PC-3 (cell line): ENCODE measurements around the gene ARHGEF37. TPM values are rescaled to one million over a fixed set of nuclear protein-coding genes. Genes with fewer than 3 reads are reported as not detected.

Experiments
- ATAC-seq: fragments of 200-7000 bp; cut with Tn5 transposase; 2 replicates; pipeline ENCODE4 v1.9.1; 2020; ENCODE audit warnings: mild to moderate bottlenecking, moderate library complexity
- BruUV-seq: library from RNA; stranded (reverse); fragments of 400-500 nt; replicated peaks from 2 replicates; lab custom pipeline; 2021; lab: Mats Ljungman, UMichigan
- CTCF ChIA-PET: fragments of 300-600 bp; sonication (Branson Sonifier 250); formaldehyde crosslinking; loops from one replicate; lab custom pipeline; 2022; ENCODE audit warnings: antibody characterized with exemption; lab: Charles Lee
- POLR2A ChIA-PET: fragments of 300-600 bp; sonication (Branson Sonifier 250); formaldehyde crosslinking; loops from one replicate; lab custom pipeline; 2022; ENCODE audit warnings: antibody characterized with exemption; ENCODE audit not compliant: unreplicated experiment; lab: Charles Lee
- DNase-seq: peaks from one replicate; pipeline ENCODE4 v3.0.0-alpha.2; 2015
- H2AFZ ChIP-seq: fragments of 300-600 bp; sonication (generic); 2 replicates; pipeline ENCODE4 v1.6.0; 2016; ENCODE audit warnings: antibody characterized with exemption, low read length
- H3F3A ChIP-seq: fragments of 300-600 bp; sonication (generic); one replicate; pipeline ENCODE4 v1.6.0; 2017; ENCODE audit warnings: antibody characterized with exemption, low read length, control low read depth, mild to moderate bottlenecking; ENCODE audit not compliant: unreplicated experiment
- H3K27ac ChIP-seq: fragments of 300-600 bp; sonication (generic); 2 replicates; pipeline ENCODE4 v1.5.1; 2016; ENCODE audit warnings: mild to moderate bottlenecking, low read length
- H3K27me3 ChIP-seq: fragments of 300-600 bp; sonication (generic); 2 replicates; pipeline ENCODE4 v1.6.1; 2016; ENCODE audit warnings: low read length, mixed read lengths
- H3K36me3 ChIP-seq: fragments of 300-600 bp; sonication (generic); 2 replicates; pipeline ENCODE4 v1.6.1; 2016; ENCODE audit warnings: low read depth, mixed run types, low read length, mixed read lengths
- H3K4me1 ChIP-seq: fragments of 300-600 bp; sonication (generic); 2 replicates; pipeline ENCODE4 v1.5.1; 2016; ENCODE audit warnings: low read length; ENCODE audit not compliant: insufficient read depth
- H3K4me2 ChIP-seq: fragments of 300-600 bp; sonication (generic); 2 replicates; pipeline ENCODE4 v1.6.0; 2016; ENCODE audit warnings: low read length
- H3K4me3 ChIP-seq: fragments of 300-600 bp; sonication (generic); 2 replicates; pipeline ENCODE4 v1.5.1; 2016; ENCODE audit warnings: mild to moderate bottlenecking, low read length, mixed read lengths
- H3K79me2 ChIP-seq: fragments of 300-600 bp; sonication (generic); 2 replicates; pipeline ENCODE4 v1.6.1; 2017; ENCODE audit warnings: low read length, mixed read lengths
- H3K9ac ChIP-seq: fragments of 300-600 bp; sonication (generic); 2 replicates; pipeline ENCODE4 v1.6.0; 2016; ENCODE audit warnings: mild to moderate bottlenecking, low read length
- H3K9me2 ChIP-seq: fragments of 300-600 bp; sonication (generic); replicated peaks from 2 replicates; pipeline ENCODE4 v1.6.1; 2016; ENCODE audit warnings: mixed run types, low read length, mixed read lengths
- H3K9me3 ChIP-seq: fragments of 300-600 bp; sonication (generic); 2 replicates; pipeline ENCODE4 v1.6.1; 2016; ENCODE audit warnings: low read length, mixed read lengths
- H4K20me1 ChIP-seq: fragments of 300-600 bp; sonication (generic); 2 replicates; pipeline ENCODE4 v1.6.1; 2016; ENCODE audit warnings: low read length, mixed read lengths
- CTCF ChIP-seq: fragments of 300-600 bp; sonication (generic); conservative IDR thresholded peaks from 2 replicates; pipeline ENCODE4 v1.5.1; 2017; ENCODE audit warnings: antibody characterized with exemption, low read depth, mild to moderate bottlenecking, low read length
- EZH2 ChIP-seq: fragments of 300-600 bp; sonication (generic); IDR thresholded peaks from one replicate; pipeline ENCODE4 v1.6.1; 2017; ENCODE audit warnings: antibody characterized with exemption, mild to moderate bottlenecking, low read length; ENCODE audit not compliant: unreplicated experiment
- EZH2phosphoT487 ChIP-seq: fragments of 300-600 bp; sonication (generic); IDR thresholded peaks from 2 replicates; pipeline ENCODE4 v1.6.1; 2018; ENCODE audit warnings: mild to moderate bottlenecking, antibody characterized with exemption, low read length, borderline replicate concordance
- intact Hi-C: fragments of 100-400 bp; cut with micrococcal nuclease; formaldehyde crosslinking; loops from 2 replicates; pipeline ENCODE4 v1.9.0; 2023
- total RNA-seq: library from RNA; depleted of rRNA; stranded (reverse); fragments of >200 nt; gene quantifications from 2 replicates; pipeline ENCODE4 v1.2.3, GENCODE V29; 2014

Gene ARHGEF37
- total RNA-seq, 1 experiment from 2014 or later, result 6.5 TPM

GRCh38 chr5:149550268-149550583 lies 31.1 kb upstream of the ARHGEF37 start:
- H3K79me2 ChIP-seq, result peaks cover 72% of the 10 kb centered on the region
- intact Hi-C loops, result no loop called here
- ChIA-PET CTCF (interaction anchor here (0.7 to 0.9 kb wide), 2 partner anchors 108 to 110 kb away, joined by 3 read pairs; no protein-coding TSS in a partner anchor), POLR2A (interaction anchor here (0.6 to 1.4 kb wide), 4 partner anchors 33 to 324 kb away, joined by 3 to 10 read pairs (median 4); no protein-coding TSS in a partner anchor)
- peak overlapping the region; percentile 85 for H3K27ac ChIP-seq
- H3K9me2 ChIP-seq, result no peaks in the 10 kb centered on the region
- H3K9ac ChIP-seq, result peak overlapping the region; percentile 99
- peak overlapping the region; percentile 93 for H3K4me3 ChIP-seq
- H2AFZ ChIP-seq, result no peak overlapping the region
- H3K36me3 ChIP-seq, result peaks cover 41% of the 10 kb centered on the region
- no peaks in the 10 kb centered on the region for H3K27me3 ChIP-seq
- BruUV-seq, result no TSS peak
- peak overlapping the region; percentile 88 for H3K4me2 ChIP-seq
- no peaks in the 10 kb centered on the region for H3K9me3 ChIP-seq
- peaks cover 35% of the 10 kb centered on the region for H4K20me1 ChIP-seq
- no peak for TF ChIP-seq CTCF
- TF ChIP-seq EZH2, result no peak
- TF ChIP-seq EZH2phosphoT487, result no peak
- H3F3A ChIP-seq, result peaks cover 7% of the 10 kb centered on the region
- no peak for ATAC-seq
- DNase-seq, result peak; percentile 51
- H3K4me1 ChIP-seq, result peaks cover 46% of the 10 kb centered on the region

- no peak for DNase-seq
- peak overlapping the region; percentile 15; the same call in 1 of the 2 replicates for H2AFZ ChIP-seq
- intact Hi-C loops, result loop anchor here (1.0 kb wide), 5 partner anchors 11 to 110 kb away; no protein-coding TSS in a partner anchor
- no peaks in the 10 kb centered on the region for H3K9me2 ChIP-seq
- TF ChIP-seq EZH2 (no peak), EZH2phosphoT487 (no peak), CTCF (no peak)
- ChIA-PET POLR2A (interaction anchor here (0.6 to 1.4 kb wide), 9 partner anchors 11 to 324 kb away, joined by 3 to 31 read pairs (median 6); no protein-coding TSS in a partner anchor), CTCF (interaction anchor here (0.7 to 1.1 kb wide), 5 partner anchors 11 to 111 kb away, joined by 3 to 4 read pairs (median 3); no protein-coding TSS in a partner anchor)
- peaks cover 7% of the 10 kb centered on the region for H3F3A ChIP-seq
- peak; percentile 6 for ATAC-seq
- H3K4me1 ChIP-seq, result peaks cover 41% of the 10 kb centered on the region
- H3K4me2 ChIP-seq, result peak overlapping the region; percentile 88
- peaks cover 37% of the 10 kb centered on the region for H3K36me3 ChIP-seq
- H3K79me2 ChIP-seq, result peaks cover 67% of the 10 kb centered on the region
- H4K20me1 ChIP-seq, result peaks cover 30% of the 10 kb centered on the region
- BruUV-seq, result TSS peak; percentile 40
- no peaks in the 10 kb centered on the region for H3K27me3 ChIP-seq
- H3K27ac ChIP-seq, result peak overlapping the region; percentile 85
- no peaks in the 10 kb centered on the region for H3K9me3 ChIP-seq
- peak overlapping the region; percentile 99 for H3K9ac ChIP-seq
- peak overlapping the region; percentile 93 for H3K4me3 ChIP-seq
Observed at GRCh38 chr5:149550594-149551226, 30.6 kb upstream of the ARHGEF37 start.
